ENCODE data around the gene TMEM87B. TPM values are rescaled to one million over a fixed set of nuclear protein-coding genes. Genes with fewer than 3 reads are reported as not detected.
A peak's percentile ranks its signal among the peaks of the same experiment; 100 is the strongest.

TMEM87B gene
- total RNA-seq, 4 donors from 2014 or later = 21.9 to 74.5 (median 60.7) TPM

DNA sequence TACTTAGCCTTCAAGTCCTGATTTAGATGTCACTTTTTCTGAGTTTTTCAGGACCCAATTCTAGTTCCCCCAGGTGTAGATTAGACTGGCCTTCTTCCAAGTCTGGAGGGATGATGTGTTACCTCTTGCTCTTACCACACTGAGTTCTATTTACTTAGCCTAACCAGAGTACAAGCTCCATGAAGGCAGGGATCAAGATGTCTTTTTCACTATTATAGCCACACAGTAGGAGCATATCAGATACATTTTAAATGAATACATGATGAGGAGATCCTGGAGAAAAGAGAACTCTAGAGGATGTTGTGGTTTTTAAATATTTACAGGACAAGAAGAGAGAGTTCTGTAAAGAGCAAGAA lies 30.3 kb downstream of the TMEM87B start:
- peaks cover 0 to 68% (median 18%) of the 10 kb centered on the region in 4 donors for H3K36me3 ChIP-seq

DNA sequence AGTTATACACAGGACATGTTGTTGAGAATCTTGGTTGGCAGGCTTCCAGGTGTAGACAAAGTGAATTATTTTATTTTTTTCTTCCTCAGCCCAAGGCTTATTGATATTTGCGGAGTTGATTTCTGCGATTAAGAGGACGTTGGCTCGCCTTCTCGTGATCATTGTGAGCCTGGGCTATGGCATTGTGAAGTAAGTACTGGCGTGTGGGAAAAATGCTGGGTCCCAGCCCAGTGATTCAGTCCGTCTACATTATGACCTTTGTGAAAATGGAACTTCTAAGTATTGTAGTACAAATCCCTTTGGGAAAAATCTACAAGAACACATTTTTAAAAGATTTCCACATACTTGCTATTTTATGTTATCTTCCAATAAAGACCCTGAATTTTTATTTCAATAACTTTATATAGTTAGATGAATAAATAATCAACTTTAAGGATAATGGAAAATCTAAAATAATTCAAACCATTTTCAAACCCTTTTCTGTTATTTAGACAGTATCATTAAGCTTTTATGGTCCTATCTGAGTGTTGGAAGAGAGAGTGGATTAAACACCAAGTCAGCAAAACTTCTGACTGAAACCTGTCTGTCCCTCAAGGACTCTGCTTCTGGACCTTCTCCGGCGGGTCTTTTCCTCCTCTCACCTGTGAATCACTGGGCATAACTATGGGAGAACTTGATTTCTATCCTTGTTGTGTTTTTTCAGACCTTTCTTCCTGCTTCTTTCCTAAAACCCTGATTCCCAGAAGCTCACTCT lies 31.0 kb downstream of the TMEM87B start:
- H3K9me3 ChIP-seq = no peaks in the 10 kb centered on the region

More for the DNA sequence above, 30.3 kb downstream of the TMEM87B start:
- no peaks in the 10 kb centered on the region for H3K9me3 ChIP-seq
- H3K4me3 ChIP-seq = no peak overlapping the region
- intact Hi-C loops (cut with DNase I; ENCODE audit: low total_unique reads) (no loop called here), in situ Hi-C loops (cut with MboI; ENCODE audit: low pct_ligation_motif_present in 1 of 4, low pct_unique_long_range_greater_than_20kb in 1 of 4, low sequenced_read_pairs in 3 of 4) (no loop called here)
- TF ChIP-seq POLR2A (IDR thresholded peaks at IDR 0.05) (no peak), POLR2AphosphoS5 (IDR thresholded peaks at IDR 0.05) (no peak)
- TF ChIP-seq, protein P1, sequence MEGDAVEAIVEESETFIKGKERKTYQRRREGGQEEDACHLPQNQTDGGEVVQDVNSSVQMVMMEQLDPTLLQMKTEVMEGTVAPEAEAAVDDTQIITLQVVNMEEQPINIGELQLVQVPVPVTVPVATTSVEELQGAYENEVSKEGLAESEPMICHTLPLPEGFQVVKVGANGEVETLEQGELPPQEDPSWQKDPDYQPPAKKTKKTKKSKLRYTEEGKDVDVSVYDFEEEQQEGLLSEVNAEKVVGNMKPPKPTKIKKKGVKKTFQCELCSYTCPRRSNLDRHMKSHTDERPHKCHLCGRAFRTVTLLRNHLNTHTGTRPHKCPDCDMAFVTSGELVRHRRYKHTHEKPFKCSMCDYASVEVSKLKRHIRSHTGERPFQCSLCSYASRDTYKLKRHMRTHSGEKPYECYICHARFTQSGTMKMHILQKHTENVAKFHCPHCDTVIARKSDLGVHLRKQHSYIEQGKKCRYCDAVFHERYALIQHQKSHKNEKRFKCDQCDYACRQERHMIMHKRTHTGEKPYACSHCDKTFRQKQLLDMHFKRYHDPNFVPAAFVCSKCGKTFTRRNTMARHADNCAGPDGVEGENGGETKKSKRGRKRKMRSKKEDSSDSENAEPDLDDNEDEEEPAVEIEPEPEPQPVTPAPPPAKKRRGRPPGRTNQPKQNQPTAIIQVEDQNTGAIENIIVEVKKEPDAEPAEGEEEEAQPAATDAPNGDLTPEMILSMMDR (IDR thresholded peaks at IDR 0.05) = no peak
- H3K4me1 ChIP-seq = peaks cover 0 to 5% (median 0%) of the 10 kb centered on the region in 4 donors
- no peaks in the 10 kb centered on the region for H3K27me3 ChIP-seq
- H3K27ac ChIP-seq = peak overlapping the region in 1 of 4 donors; percentile 6
- DNase-seq = no peak

DNA sequence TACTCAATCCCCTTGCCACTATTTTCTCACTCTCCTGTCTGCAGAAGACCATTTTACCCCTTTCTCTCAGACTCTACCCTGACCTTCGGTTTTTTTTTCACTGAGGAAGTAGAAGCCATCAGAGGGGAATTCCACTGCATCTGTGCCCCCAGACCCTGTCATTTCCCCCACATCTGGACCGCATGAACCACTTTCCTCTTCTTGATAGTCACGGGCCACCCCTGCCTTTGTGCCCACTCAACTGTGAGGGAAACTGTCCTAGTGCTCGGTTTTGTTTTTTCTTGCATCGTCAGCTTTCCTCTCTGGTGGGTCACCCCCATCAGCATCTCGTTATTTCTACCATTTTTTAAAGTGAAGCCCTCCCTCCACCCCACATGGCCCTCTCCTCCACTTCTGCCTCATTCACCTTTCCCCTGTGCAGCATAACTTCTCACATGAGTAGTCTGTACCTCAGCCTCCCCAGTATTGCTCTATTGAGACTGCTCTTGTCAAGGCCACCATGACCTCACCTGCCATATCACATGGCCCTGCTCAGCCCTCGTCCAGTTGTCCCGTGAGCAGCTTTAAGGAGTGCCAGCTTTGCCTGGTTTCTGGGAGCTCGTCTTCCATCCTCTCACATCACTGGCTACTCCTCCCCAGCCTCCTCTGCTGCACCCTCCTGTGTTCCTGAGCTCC lies 32.4 kb downstream of the TMEM87B start:
- Histone ChIP-seq H3K27ac (no peak overlapping the region), H3K4me3 (no peak overlapping the region), H3K4me1 (peaks cover 0 to 5% (median 0%) of the 10 kb centered on the region in 4 donors), H3K9me3 (no peaks in the 10 kb centered on the region), H3K36me3 (peaks cover 0 to 61% (median 16%) of the 10 kb centered on the region in 4 donors), H3K27me3 (no peaks in the 10 kb centered on the region)
- 70 to 83% methylated on average over 5 to 9 of the region's 9 CpGs for WGBS, 2 donors (ENCODE audit: low coverage in 1 of 2)
- no peak for DNase-seq
- intact Hi-C loops (cut with DNase I; ENCODE audit: low total_unique reads) = no loop called here
- no peak for TF ChIP-seq POLR2A (IDR thresholded peaks at IDR 0.05)
- no peak for TF ChIP-seq POLR2AphosphoS5 (IDR thresholded peaks at IDR 0.05)
- TF ChIP-seq, protein P1 (IDR thresholded peaks at IDR 0.05) = no peak
- no peak for TF ChIP-seq EP300 (IDR thresholded peaks at IDR 0.05; ENCODE audit: low read depth)
- in situ Hi-C loops (cut with MboI; ENCODE audit: low pct_ligation_motif_present in 1 of 4, low pct_unique_long_range_greater_than_20kb in 1 of 4, low sequenced_read_pairs in 3 of 4) = no loop called here

More for the DNA sequence above, 31.0 kb downstream of the TMEM87B start:
- Histone ChIP-seq H3K4me3 (no peak overlapping the region), H3K27me3 (no peaks in the 10 kb centered on the region), H3K4me1 (peaks cover 0 to 5% (median 0%) of the 10 kb centered on the region in 4 donors), H3K36me3 (peaks cover 0 to 72% (median 18%) of the 10 kb centered on the region in 4 donors), H3K27ac (no peak overlapping the region)
- DNase-seq = no peak
- 79 to 93% methylated on average over 9 of the region's 9 CpGs for WGBS, 2 donors (ENCODE audit: low coverage in 1 of 2)
- intact Hi-C loops (cut with DNase I; ENCODE audit: low total_unique reads) (no loop called here), in situ Hi-C loops (cut with MboI; ENCODE audit: low pct_ligation_motif_present in 1 of 4, low pct_unique_long_range_greater_than_20kb in 1 of 4, low sequenced_read_pairs in 3 of 4) (no loop called here)
- TF ChIP-seq POLR2AphosphoS5 (IDR thresholded peaks at IDR 0.05) (no peak), EP300 (IDR thresholded peaks at IDR 0.05; ENCODE audit: low read depth) (no peak), POLR2A (IDR thresholded peaks at IDR 0.05) (no peak)
- TF ChIP-seq, protein P1 (IDR thresholded peaks at IDR 0.05) = no peak

DNA sequence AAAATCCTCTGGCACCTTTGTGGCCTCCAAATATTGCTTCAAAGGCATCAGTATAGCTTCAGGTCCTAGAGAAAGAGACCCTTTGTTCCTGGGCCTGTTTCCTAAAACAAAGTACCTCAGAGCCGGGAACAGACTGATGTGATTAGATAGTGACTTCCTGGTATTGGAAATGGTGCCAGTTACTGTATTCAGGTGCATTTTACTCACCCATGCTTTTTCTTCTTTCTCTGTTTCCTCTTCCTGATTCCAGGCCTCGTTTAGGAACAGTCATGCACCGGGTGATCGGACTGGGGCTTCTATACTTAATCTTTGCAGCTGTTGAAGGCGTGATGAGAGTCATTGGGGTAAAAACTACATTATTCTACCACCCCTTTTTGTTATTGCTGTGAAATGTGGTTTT lies 34.3 kb downstream of the TMEM87B start:
- intact Hi-C loops (cut with DNase I; ENCODE audit: low total_unique reads) (no loop called here), in situ Hi-C loops (cut with MboI; ENCODE audit: low pct_ligation_motif_present in 1 of 4, low pct_unique_long_range_greater_than_20kb in 1 of 4, low sequenced_read_pairs in 3 of 4) (no loop called here)
- Histone ChIP-seq H3K27ac (no peak overlapping the region), H3K9me3 (no peaks in the 10 kb centered on the region), H3K27me3 (no peaks in the 10 kb centered on the region), H3K4me3 (no peak overlapping the region), H3K4me1 (peaks cover 0 to 5% (median 0%) of the 10 kb centered on the region in 4 donors), H3K36me3 (peaks cover 0 to 61% (median 18%) of the 10 kb centered on the region in 4 donors)
- no peak for DNase-seq
- 80 to 81% methylated on average over 5 of the region's 5 CpGs for WGBS, 2 donors (ENCODE audit: low coverage in 1 of 2)
- TF ChIP-seq POLR2A (IDR thresholded peaks at IDR 0.05) = no peak

Data from transverse colon (tissue), 4 donors.